Right lobe of liver (tissue), 4 donors: Measurements from ENCODE around the gene TMCC2.

Source experiments
- POLR2A ChIP-seq: fragments of 450-650 bp; IDR thresholded peaks from one replicate; pipeline ENCODE4 v1.6.1; 2017; ENCODE audit warnings: antibody characterized with exemption, mild to moderate bottlenecking
- TF ChIP-seq, protein P1 (sequence below), 4 donors: fragments of 200-600 bp in 3 of 4; fragments of 450-650 bp in 1 of 4; IDR thresholded peaks; one replicate each; pipeline versions ENCODE4 v1.5.1 to v1.8.0; 2016 to 2022; ENCODE audit warnings: antibody characterized with exemption in 4 of 4, mild to moderate bottlenecking in 2 of 4
- donor health status: DM: no; HTN: no; CAD: no.
- donor health status: DM: no; HTN: no; CAD: no.
- donor health status: DM: no; HTN: yes; CAD: no.

DNA sequence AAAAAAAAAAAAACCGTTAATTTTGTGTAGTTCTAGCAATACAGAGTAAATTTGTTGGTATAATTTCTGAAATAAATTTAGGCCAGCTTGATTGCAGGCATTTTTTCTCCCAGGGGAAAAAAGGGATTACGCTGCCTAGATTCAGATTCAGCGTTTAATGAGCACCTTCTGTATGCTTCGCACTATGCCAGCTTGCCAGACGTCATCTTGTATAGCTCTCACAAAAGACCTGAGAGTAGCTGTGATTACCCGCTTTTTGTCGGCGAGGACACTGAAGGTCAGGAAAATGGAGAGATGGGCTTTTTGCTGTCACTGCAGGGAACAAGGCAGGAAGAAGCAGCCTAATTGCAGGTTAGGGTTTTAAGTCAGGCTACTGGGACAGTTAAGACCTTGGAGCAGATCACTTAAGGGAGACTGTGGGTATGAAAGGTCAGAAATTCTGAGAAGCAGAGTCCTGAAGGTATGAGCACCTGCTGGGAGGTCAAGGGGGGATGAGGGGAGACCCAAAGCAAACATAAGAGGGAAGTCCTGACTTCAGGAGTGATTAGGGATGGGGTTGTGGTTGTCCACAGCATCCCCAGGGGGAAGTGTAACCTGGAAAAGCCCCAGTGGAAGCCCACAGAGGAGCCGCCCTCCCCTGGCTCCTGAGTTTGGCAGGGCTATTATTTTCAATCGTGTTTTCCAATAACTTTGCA lies 39.0 kb downstream of the TMCC2 start:
- TF ChIP-seq POLR2A: no peak
- TF ChIP-seq, protein P1, sequence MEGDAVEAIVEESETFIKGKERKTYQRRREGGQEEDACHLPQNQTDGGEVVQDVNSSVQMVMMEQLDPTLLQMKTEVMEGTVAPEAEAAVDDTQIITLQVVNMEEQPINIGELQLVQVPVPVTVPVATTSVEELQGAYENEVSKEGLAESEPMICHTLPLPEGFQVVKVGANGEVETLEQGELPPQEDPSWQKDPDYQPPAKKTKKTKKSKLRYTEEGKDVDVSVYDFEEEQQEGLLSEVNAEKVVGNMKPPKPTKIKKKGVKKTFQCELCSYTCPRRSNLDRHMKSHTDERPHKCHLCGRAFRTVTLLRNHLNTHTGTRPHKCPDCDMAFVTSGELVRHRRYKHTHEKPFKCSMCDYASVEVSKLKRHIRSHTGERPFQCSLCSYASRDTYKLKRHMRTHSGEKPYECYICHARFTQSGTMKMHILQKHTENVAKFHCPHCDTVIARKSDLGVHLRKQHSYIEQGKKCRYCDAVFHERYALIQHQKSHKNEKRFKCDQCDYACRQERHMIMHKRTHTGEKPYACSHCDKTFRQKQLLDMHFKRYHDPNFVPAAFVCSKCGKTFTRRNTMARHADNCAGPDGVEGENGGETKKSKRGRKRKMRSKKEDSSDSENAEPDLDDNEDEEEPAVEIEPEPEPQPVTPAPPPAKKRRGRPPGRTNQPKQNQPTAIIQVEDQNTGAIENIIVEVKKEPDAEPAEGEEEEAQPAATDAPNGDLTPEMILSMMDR (IDR thresholded peaks at IDR 0.05): no peak
